Hepatocyte (in vitro differentiated cells): ENCODE data around the gene EIF2B1. TPM values are rescaled to one million over a fixed set of nuclear protein-coding genes. Genes with fewer than 3 reads are reported as not detected.

ENCODE experiments used
- DNase-seq: peaks from one replicate; pipeline ENCODE4 v3.0.0-alpha.2; 2016; ENCODE audit warnings: low spot score
- H2AFZ ChIP-seq: fragments of 200-600 bp; sonication (generic); 2 replicates; pipeline ENCODE4 v1.6.0; 2016; ENCODE audit warnings: antibody characterized with exemption, mild to moderate bottlenecking
- H3K27ac ChIP-seq: fragments of 200-600 bp; sonication (generic); 2 replicates; pipeline ENCODE4 v1.5.1; 2016; ENCODE audit warnings: mild to moderate bottlenecking
- H3K27me3 ChIP-seq: fragments of 200-600 bp; sonication (generic); 2 replicates; pipeline ENCODE4 v1.6.1; 2016
- H3K36me3 ChIP-seq: fragments of 200-600 bp; sonication (generic); replicated peaks from 2 replicates; pipeline ENCODE4 v1.5.1; 2016; ENCODE audit warnings: low read depth; ENCODE audit not compliant: insufficient read depth
- H3K4me1 ChIP-seq: fragments of 200-600 bp; sonication (generic); 2 replicates; pipeline ENCODE4 v1.5.1; 2016; ENCODE audit warnings: mild to moderate bottlenecking, moderate library complexity; ENCODE audit not compliant: insufficient read depth
- H3K4me2 ChIP-seq: fragments of 200-600 bp; sonication (generic); 2 replicates; pipeline ENCODE4 v1.6.0; 2016
- H3K4me3 ChIP-seq: fragments of 200-600 bp; sonication (generic); 2 replicates; pipeline ENCODE4 v1.5.1; 2016; ENCODE audit warnings: mild to moderate bottlenecking
- H3K79me2 ChIP-seq: fragments of 200-600 bp; sonication (generic); 2 replicates; pipeline ENCODE4 v1.6.0; 2017; ENCODE audit warnings: mild to moderate bottlenecking
- H3K9me2 ChIP-seq: fragments of 200-600 bp; sonication (generic); replicated peaks from 2 replicates; pipeline ENCODE4 v1.6.0; 2017; ENCODE audit warnings: mild to moderate bottlenecking; ENCODE audit not compliant: insufficient read depth
- H3K9me3 ChIP-seq: fragments of 200-600 bp; sonication (generic); 2 replicates; pipeline ENCODE4 v1.5.1; 2016; ENCODE audit warnings: low read depth, mild to moderate bottlenecking
- H4K20me1 ChIP-seq: fragments of 200-600 bp; sonication (generic); 2 replicates; pipeline ENCODE4 v1.6.0; 2016; ENCODE audit warnings: mild to moderate bottlenecking; ENCODE audit not compliant: insufficient read depth, poor library complexity, severe bottlenecking
- EZH2 ChIP-seq: fragments of 200-600 bp; sonication (generic); IDR thresholded peaks from 2 replicates; pipeline ENCODE4 v1.6.1; 2016; ENCODE audit warnings: antibody characterized with exemption, mild to moderate bottlenecking, borderline replicate concordance
- EZH2phosphoT487 ChIP-seq: fragments of 200-600 bp; sonication (generic); IDR thresholded peaks from one replicate; pipeline ENCODE4 v1.6.1; 2018; ENCODE audit warnings: antibody characterized with exemption, mild to moderate bottlenecking, low read depth, moderate library complexity; ENCODE audit not compliant: unreplicated experiment, severe bottlenecking
- WGBS: methylation state at CpG from one replicate; pipeline ENCODE4 v1.1.6; 2016; ENCODE audit warnings: low lambda C conversion rate; ENCODE audit errors: missing lambda C conversion rate; 5-methylcytosine and 5-hydroxymethylcytosine counted together
- polyA plus RNA-seq: library from polyadenylated mRNA; unstranded; fragments of >200 nt; fragmentation: Nextera tagmentation; extraction: Ambion mirVana; gene quantifications from 2 replicates; pipeline ENCODE4 v1.2.1, GENCODE V29; 2016
- total RNA-seq: library from RNA; depleted of rRNA; stranded (reverse); fragments of >200 nt; gene quantifications from 2 replicates; pipeline ENCODE4 v1.2.3, GENCODE V29; 2014
- TF ChIP-seq, protein P1 (sequence below): fragments of 200-600 bp; sonication (generic); IDR thresholded peaks from 2 replicates; pipeline ENCODE4 v1.5.1; 2016; ENCODE audit warnings: antibody characterized with exemption, mild to moderate bottlenecking; ENCODE audit not compliant: poor library complexity

EIF2B1 gene
- total RNA-seq (35.0 and 48.1 TPM in 2 replicates), polyA plus RNA-seq (33.2 and 43.8 TPM in 2 replicates)

DNA sequence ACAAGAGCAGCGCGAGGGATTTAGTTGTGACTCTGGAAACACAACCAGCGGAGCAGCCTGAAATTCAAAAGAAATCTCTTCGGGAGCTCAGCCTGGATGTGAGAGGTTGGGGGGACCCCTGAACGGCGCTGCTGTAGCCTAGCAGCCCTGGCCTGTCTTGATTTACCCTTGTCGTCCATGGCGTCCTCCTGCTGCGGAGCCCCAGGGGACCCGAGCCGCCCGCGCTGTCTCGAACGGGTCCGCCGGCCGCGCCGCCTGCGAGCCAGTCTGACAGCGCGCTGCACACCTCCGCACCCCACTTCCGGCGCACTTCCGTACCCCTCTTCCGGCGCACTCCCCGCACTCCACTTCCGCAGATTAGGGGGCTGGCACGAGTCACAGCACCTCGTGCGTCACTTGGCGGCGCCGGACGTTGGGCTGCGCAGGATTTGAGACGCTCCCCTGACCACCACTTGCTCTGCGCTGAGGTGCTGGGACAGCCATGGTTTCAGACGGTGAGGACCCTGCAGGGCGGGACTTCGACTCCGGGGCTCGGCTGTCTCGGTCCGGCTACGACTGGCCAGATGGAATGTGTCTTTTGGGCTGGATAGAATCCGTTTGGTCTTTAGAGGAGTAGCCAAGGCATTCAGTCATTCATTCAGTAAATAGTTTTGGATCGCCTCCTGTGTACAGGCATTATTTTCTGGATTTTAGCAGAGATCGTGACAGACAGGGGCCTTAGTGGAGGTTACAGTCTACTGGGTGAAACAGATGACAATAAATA is at the start of gene EIF2B1, which contains the start of gene GTF2H3:
Gene EIF2B1 (minus strand): TSS at position 308 of the 763 bp plus-strand sequence. CDS start 129 bp downstream, at position 179.
Gene GTF2H3 (plus strand): TSS at position 451 of the 763 bp plus-strand sequence. CDS start 31 bp downstream, at position 482.
- H3K79me2 ChIP-seq = peaks cover 30% of the 10 kb centered on the region
- no peaks in the 10 kb centered on the region for H3K9me3 ChIP-seq
- H4K20me1 ChIP-seq = no peaks in the 10 kb centered on the region
- peaks cover 8% of the 10 kb centered on the region for H3K4me1 ChIP-seq
- no peaks in the 10 kb centered on the region for H3K36me3 ChIP-seq
- peak within 1 kb of the TSS; percentile 96 for H3K27ac ChIP-seq
- H3K27me3 ChIP-seq = no peaks in the 10 kb centered on the region
- H3K4me2 ChIP-seq = peak within 1 kb of the TSS; percentile 95
- H2AFZ ChIP-seq = peak within 1 kb of the TSS; percentile 89
- H3K9me2 ChIP-seq = no peaks in the 10 kb centered on the region
- TF ChIP-seq EZH2 = no peak
- TF ChIP-seq EZH2phosphoT487 = no peak
- TF ChIP-seq, protein P1, sequence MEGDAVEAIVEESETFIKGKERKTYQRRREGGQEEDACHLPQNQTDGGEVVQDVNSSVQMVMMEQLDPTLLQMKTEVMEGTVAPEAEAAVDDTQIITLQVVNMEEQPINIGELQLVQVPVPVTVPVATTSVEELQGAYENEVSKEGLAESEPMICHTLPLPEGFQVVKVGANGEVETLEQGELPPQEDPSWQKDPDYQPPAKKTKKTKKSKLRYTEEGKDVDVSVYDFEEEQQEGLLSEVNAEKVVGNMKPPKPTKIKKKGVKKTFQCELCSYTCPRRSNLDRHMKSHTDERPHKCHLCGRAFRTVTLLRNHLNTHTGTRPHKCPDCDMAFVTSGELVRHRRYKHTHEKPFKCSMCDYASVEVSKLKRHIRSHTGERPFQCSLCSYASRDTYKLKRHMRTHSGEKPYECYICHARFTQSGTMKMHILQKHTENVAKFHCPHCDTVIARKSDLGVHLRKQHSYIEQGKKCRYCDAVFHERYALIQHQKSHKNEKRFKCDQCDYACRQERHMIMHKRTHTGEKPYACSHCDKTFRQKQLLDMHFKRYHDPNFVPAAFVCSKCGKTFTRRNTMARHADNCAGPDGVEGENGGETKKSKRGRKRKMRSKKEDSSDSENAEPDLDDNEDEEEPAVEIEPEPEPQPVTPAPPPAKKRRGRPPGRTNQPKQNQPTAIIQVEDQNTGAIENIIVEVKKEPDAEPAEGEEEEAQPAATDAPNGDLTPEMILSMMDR = no peak
- 1% methylated on average over 52 of the region's 52 CpGs for WGBS
- H3K4me3 ChIP-seq = peak within 1 kb of the TSS; percentile 89
- peak; percentile 98 for DNase-seq

DNA sequence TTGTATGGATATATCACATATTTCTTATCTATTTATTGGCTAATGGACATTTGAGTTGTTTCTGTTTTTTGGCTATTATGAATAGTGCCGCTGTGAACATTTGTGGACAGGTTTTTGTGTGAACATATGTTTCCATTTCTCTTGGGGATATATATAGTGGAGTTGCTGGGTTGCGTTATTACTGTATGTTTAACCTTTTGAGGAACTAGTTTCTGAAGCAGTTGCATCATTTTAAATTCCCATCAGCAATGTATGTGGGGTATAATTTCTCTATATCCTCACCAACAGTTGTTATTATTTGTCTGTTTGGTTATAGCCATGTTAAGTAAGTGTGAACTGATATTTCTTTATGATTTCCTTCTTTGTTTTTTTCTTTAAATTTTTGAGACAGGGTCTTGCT is 48.1 kb upstream of the EIF2B1 start:
- Histone ChIP-seq H3K27me3 (no peaks in the 10 kb centered on the region), H3K27ac (no peak overlapping the region)
- WGBS = 100% methylated on average over 2 of the region's 2 CpGs

DNA sequence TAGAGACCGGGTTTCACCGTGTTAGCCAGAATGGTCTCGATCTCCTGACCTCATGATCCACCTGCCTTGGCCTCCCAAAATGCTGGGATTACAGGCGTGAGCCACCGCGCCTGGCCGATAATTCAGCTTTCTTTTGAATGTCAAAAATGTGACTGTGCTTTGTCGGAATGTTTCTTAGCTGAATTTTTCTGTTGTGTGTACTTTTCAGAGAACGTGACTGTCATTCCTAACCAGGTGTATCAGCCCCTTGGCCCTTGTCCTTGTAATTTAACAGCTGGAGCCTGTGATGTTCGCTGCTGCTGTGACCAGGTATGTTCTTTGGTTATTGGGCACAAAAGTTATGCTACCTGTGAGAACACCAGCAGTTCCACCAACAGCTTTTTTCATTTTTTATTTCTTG is 45.5 kb upstream of the EIF2B1 start:
- TF ChIP-seq EZH2phosphoT487 = no peak
- TF ChIP-seq EZH2 = no peak
- TF ChIP-seq, protein P1 = no peak
- no peaks in the 10 kb centered on the region for H3K9me3 ChIP-seq
- H3K4me2 ChIP-seq = no peak overlapping the region
- no peak for DNase-seq
- no peaks in the 10 kb centered on the region for H3K79me2 ChIP-seq
- H3K27me3 ChIP-seq = no peaks in the 10 kb centered on the region
- no peaks in the 10 kb centered on the region for H3K36me3 ChIP-seq
- H3K4me3 ChIP-seq = no peak overlapping the region
- WGBS = 98% methylated on average over 10 of the region's 10 CpGs
- H4K20me1 ChIP-seq = no peaks in the 10 kb centered on the region
- no peak overlapping the region for H3K27ac ChIP-seq
- H3K4me1 ChIP-seq = no peaks in the 10 kb centered on the region
- H3K9me2 ChIP-seq = no peaks in the 10 kb centered on the region
- no peak overlapping the region for H2AFZ ChIP-seq

More for the DNA sequence above, 48.1 kb upstream of the EIF2B1 start:
- no peaks in the 10 kb centered on the region for H3K79me2 ChIP-seq
- TF ChIP-seq EZH2 (no peak), EZH2phosphoT487 (no peak)
- TF ChIP-seq, protein P1 = no peak
- no peak overlapping the region for H3K4me2 ChIP-seq
- no peaks in the 10 kb centered on the region for H4K20me1 ChIP-seq
- H3K4me3 ChIP-seq = no peak overlapping the region
- H3K4me1 ChIP-seq = no peaks in the 10 kb centered on the region
- H3K9me2 ChIP-seq = no peaks in the 10 kb centered on the region
- no peak overlapping the region for H2AFZ ChIP-seq
- no peaks in the 10 kb centered on the region for H3K9me3 ChIP-seq
- DNase-seq = no peak
- H3K36me3 ChIP-seq = no peaks in the 10 kb centered on the region
